Measurements from ENCODE around the gene BBS9.

The BBS9 gene

GRCh38 chr7:33612442-33612841 is 483.1 kb downstream of the BBS9 start:
- DNase-seq (ENCODE audit: low read depth in 2 of 2), result no peak

GRCh38 chr7:33614357-33615117 is 485.2 kb downstream of the BBS9 start:
- no peak for DNase-seq (ENCODE audit: low read depth in 2 of 2)

- no peak for DNase-seq (ENCODE audit: low read depth in 2 of 2)
Observed at GRCh38 chr7:33616752-33617151, 487.4 kb downstream of the BBS9 start.

GRCh38 chr7:33619264-33619663 is 489.9 kb downstream of the BBS9 start:
- DNase-seq (ENCODE audit: low read depth in 2 of 2), result no peak

- DNase-seq (ENCODE audit: low read depth in 2 of 2), result no peak
Observed at GRCh38 chr7:33623267-33623666, 493.9 kb downstream of the BBS9 start.

GRCh38 chr7:33624215-33624614 is 494.9 kb downstream of the BBS9 start:
- DNase-seq (ENCODE audit: low read depth in 2 of 2), result no peak

GRCh38 chr7:33626869-33627268 is 497.5 kb downstream of the BBS9 start:
- no peak for DNase-seq (ENCODE audit: low read depth in 2 of 2)

- DNase-seq (ENCODE audit: low read depth in 2 of 2), result no peak
Observed at GRCh38 chr7:33627741-33628140, 498.4 kb downstream of the BBS9 start.

- DNase-seq (ENCODE audit: low read depth in 2 of 2), result no peak
Observed at GRCh38 chr7:33628894-33629293, 499.5 kb downstream of the BBS9 start.

- no peak for DNase-seq (ENCODE audit: low read depth in 2 of 2)
Observed at GRCh38 chr7:33630359-33630758, 501.0 kb downstream of the BBS9 start.

GRCh38 chr7:33632322-33632721 is 503.0 kb downstream of the BBS9 start:
- DNase-seq (ENCODE audit: low read depth in 2 of 2), result no peak

- DNase-seq (ENCODE audit: low read depth in 2 of 2), result no peak
Observed at GRCh38 chr7:33632840-33633525, 503.6 kb downstream of the BBS9 start.

GRCh38 chr7:33634606-33635005 is 505.2 kb downstream of the BBS9 start:
- DNase-seq (ENCODE audit: low read depth in 2 of 2), result no peak

- no peak for DNase-seq (ENCODE audit: low read depth in 2 of 2)
Observed at GRCh38 chr7:33636359-33636758, 507.0 kb downstream of the BBS9 start.

- no peak for DNase-seq (ENCODE audit: low read depth in 2 of 2)
Observed at GRCh38 chr7:33639552-33640197, 510.3 kb downstream of the BBS9 start.

GRCh38 chr7:33640741-33641140 is 511.4 kb downstream of the BBS9 start:
- DNase-seq (ENCODE audit: low read depth in 2 of 2), result no peak

- no peak for DNase-seq (ENCODE audit: low read depth in 2 of 2)
Observed at GRCh38 chr7:33642312-33642711, 512.9 kb downstream of the BBS9 start.

GRCh38 chr7:33643530-33643929 is 514.2 kb downstream of the BBS9 start:
- no peak for DNase-seq (ENCODE audit: low read depth in 2 of 2)

GRCh38 chr7:33644489-33644888 is 515.1 kb downstream of the BBS9 start:
- DNase-seq (ENCODE audit: low read depth in 2 of 2), result no peak

- no peak for DNase-seq (ENCODE audit: low read depth in 2 of 2)
Observed at GRCh38 chr7:33645104-33645503, 515.7 kb downstream of the BBS9 start.

GRCh38 chr7:33646166-33646565 is 516.8 kb downstream of the BBS9 start:
- DNase-seq (ENCODE audit: low read depth in 2 of 2), result no peak

- no peak for DNase-seq (ENCODE audit: low read depth in 2 of 2)
Observed at GRCh38 chr7:33646891-33647391, 517.6 kb downstream of the BBS9 start.

Data from stimulated activated CD4-positive, alpha-beta T cell treated with anti-CD3 and anti-CD28 coated beads, Interleukin-1b, Interleukin-23, amount 100 ng/mL, for 4 hours (primary cell).